GM21723 (cell line): ENCODE data around the gene SNX14.
"Not testable (repeated sequence)": the region's sequence is repeated elsewhere in the genome, so short reads cannot be mapped to it uniquely, and the experiment has no call there.

Experiments used
- ATAC-seq: cut with Tn5 transposase; IDR thresholded peaks from one replicate; pipeline ENCODE4 v1.9.1; 2021; ENCODE audit warnings: mild to moderate bottlenecking, moderate library complexity; ENCODE audit not compliant: unreplicated experiment

The SNX14 gene

DNA sequence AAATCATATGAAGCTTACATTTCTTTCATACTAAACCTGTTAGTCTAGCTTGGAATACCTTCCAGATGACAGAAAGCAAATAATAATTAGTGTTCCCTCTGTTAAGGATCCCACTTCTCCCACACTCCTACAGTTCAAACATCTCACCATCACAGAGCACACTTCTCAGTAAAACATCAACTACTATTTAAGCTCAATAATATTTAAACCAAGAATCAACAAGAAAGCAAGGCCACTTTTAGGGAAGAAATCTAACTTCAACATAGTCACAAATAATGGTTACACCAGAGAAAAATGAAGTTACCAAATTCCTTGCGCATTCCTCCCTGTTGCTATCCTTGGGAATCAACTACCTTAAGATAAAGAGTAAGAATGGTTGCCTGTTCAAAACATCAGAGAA is 1.6 kb downstream of the SNX14 start:
- no peak for ATAC-seq

DNA sequence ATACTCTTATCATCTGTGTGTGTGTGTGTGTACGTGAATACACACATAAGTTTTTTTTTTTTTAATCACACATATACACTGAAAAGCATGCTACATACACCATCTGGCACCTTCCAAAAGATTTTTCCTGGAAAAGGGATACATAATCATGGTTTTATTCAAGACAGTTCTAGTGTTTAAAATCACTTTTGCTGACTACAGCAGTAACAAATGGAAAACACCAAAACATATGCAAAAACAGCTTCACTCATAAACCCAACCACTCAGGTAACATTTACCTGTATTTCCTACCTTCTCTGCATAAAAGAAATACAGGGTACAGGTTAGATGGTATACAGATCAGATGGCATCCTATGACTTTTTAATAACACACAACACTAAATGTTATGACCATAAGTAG is 2.5 kb downstream of the SNX14 start:
- ATAC-seq, result no peak

DNA sequence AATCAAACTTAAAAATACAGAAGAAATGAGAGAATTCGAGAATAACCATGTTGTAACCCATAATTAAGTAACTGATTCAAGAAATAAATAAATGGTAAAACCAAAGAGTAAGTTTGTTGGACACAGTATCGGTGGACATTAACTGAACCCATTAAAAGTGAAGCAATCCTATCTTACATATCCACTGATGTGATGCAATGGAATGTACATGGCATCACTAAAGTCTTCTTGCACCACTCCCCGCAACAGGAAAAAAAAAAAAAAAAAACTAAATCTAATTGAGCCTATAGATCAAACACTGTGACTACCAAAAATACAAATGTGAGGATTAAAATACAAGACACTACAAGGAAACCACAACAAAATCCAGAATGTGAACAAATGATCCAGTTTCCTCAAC is 7.9 kb downstream of the SNX14 start:
- ATAC-seq, result no peak

DNA sequence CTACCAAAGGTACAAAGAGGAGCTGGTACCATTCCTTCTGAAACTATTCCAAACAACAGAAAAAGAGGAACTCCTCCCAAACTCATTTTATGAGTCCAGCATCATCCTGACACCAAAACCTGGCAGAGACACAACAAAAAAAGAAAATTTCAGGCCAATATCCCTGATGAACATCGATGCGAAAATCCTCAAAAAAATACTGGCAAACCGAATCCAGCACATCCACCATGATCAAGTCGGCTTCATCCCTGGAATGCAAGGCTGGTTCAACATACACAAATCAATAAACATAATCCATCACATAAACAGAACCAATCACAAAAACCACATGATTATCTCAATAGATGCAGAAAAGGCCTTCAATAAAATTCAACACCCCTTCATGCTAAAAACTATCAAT is 10.8 kb downstream of the SNX14 start:
- ATAC-seq, result not testable (repeated sequence)

DNA sequence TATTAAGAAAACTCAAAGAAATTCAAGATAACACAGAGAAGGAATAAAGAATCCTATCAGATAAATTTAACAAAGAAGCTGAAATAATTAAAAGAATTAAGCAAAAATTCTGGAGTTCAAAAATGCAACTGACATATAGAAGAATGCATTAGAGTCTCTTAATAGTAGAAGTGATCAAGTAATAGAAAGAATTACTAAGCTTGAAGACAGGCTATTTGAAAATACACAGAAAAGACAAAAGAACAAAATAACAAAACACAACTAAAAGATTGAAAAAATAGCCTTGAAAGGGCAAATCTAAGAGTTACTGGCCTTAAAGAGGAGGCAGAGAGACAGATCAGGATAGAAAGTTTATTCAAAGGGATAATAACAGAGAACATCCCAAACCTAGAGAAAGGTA is 12.1 kb downstream of the SNX14 start:
- no peak for ATAC-seq

DNA sequence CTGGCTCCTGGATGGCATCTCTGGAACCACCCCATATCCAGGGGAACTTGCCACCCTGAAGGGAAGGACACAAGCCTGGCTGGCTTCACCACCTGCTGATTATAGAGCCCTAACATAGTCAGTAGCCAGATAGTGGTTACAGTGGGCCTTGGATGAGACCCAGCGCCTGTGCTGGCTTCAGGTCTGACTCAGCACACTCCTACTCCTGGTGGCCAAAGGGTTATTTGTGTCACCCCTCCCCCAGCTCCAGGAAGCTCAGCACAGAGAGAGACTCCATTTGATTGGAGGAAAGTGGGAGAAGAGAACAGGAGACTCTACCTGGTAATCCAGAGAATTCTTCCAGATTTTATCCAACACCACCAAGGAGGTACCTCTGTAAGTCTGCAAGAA is 12.8 kb downstream of the SNX14 start:
- no peak for ATAC-seq

DNA sequence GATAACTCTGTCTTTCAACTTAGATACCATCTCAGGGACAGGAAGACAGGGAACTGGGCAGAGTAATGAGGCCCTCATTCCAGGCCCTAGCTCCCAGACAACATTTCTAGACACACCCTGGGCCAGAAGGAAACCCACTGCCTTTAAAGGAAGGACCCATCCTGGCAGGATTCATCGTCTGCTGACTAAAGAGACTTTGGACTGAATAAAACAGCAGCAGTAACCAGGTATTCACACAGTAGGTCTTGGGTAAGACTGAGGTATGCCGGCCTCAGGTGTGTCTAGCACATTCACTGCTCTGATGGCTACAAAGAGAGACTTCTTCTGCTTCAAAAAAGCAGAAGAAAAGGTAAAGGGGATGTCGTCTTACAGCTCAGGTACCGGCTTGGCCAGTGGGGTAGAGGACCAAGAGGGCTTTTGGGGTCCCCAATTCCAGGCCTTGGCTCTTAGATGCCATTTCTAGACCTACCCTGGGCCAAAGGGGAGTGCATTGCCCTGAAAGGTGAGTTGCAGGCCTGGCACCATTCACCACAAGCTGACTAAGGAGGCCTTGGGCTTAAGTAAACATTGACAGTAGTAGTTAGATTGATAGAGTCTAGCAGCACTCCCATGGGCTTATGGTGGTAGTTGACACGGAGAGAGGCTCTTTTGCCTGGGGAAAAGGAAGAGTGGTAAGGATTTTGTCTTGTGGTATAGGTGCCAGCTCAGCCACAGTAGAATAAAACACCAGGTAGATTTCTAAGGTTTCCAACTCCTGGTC is 13.4 kb downstream of the SNX14 start:
- no peak for ATAC-seq

DNA sequence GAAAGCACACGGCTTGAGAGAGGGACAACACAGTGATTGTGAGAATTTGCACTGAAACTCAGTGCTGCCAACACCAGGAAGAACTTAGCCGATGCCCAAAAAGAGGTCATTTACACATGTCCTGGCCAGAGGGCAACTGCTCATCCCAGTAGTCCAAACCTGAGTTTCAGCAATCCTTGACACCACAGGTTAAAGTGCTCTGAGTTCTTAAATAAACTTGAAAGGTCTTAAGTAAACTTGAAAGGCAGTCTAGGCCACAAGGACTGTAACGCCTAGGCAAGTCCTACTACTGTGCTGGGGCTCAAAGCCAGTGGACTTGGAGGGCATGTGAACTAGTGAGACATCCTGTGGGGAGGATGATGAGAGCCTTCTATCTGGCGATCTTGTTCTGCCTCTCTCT is 14.1 kb downstream of the SNX14 start:
- ATAC-seq, result no peak

DNA sequence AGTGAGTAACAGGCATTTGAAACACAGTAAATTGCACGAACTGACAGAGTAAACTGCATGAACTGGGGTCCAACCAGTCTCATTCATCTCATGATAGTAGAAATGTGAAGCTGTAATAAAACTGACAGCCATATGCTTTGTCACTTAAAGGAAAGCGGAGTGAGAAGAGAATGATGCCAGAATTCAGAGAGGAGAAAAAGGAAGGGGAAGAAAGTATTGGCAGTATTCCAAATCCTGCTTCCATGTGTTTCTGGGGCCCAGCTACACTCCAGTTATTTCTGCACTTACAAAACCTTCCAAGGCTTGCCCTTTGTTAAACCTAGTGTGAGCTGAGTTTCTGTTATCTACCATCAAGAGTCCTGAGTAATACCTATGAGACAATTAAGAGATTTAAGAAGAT is 17.2 kb downstream of the SNX14 start:
- no peak for ATAC-seq

DNA sequence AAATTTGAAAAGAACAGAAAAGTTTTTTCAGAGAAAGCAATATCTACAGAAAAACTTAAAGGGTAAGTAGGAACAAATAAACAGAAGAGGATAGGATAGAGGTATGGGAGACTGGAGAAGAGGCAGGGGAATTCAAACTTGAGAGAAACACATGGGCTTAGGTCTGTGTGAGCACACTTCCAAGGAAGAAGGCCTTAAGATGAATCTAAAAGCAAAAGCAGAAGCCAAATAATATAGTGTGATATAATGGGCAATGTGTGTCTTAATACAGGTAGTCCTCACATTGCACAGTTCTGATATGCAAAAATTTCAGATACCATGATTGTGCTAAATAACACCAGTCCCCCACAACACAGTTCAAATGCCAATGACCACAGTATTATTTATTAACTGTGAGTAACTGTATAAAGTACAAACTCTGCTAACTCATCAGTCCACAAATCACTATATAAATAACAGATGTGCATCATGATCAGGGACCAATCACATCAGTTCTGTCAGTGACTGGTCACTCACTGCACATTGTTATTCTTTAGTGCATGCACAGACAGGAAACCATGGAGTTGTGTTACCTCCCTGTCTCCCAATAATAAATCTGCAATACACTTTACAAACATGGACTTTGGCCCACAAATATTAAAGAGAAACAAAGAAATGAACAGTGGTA is 18.6 kb downstream of the SNX14 start:
- ATAC-seq, result no peak

DNA sequence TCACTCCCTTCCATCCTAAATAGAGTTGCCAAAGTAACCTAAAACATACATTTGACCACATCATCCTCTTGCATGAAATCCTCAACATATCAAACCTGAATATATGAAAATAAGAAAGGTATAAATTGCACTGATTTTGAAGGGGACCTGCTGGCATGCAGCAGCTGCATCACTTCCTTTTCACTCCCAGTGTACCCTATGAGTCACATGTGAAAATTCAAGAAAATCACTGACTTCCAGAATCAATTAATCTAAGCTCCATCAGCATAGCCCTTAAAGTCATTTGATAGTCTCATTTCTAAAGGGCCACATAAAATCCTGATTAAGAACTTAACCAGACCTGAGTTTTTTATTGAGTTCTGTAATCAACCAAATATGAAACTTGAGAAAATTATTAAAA is 24.3 kb downstream of the SNX14 start:
- ATAC-seq, result no peak

DNA sequence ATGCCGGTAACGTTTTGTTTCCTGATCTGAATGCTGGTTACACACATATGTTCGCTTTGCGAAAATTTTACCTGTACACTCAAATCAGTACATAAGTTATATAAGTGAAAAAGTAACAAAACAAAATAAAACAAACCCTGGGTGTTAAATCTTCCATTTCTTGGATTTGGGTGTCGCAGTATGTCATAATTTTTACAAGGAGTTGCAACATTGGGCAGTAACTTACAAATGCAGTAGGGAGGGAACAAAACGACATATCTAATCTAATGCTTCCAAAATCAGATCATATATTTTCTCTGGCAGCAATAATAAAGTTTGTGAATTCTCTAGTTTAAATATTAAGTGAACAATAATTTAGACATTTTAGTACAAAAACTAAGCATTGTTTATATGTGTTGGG is 25.2 kb downstream of the SNX14 start:
- no peak for ATAC-seq

DNA sequence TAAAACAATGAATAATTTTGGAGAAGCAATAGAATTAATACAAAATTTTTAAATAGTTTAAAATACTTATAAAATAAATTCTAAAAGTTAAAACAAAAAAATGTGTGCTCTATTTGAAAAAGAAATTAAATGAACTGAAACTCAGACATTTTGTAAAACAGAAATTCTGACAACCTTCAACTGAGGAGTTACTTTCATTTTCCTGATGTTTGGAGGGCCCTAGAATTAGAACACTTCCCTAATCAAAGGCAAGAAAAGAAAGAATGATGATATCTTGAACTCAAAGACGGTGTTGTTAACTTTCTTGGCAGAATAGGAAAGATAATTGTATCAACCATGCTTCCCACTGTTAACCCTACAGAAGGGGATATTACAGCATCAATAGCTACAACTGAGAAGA is 27.9 kb downstream of the SNX14 start:
- ATAC-seq, result no peak

DNA sequence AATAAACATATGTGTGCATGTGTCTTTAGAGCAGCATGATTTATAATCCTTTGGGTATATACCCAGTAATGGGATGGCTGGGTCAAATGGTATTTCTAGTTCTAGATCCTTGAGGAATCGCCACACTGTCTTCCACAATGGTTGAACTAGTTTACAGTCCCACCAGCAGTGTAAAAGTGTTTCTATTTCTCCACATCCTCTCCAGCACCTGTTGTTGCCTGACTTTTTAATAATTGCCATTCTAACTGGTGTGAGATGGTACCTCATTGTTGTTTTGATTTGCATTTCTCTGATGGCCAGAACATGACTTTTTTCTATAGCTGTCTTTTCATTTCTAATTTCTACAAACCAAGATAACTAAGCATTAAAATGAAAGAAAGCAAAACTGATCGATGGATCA is 29.4 kb downstream of the SNX14 start:
- not testable (repeated sequence) for ATAC-seq

DNA sequence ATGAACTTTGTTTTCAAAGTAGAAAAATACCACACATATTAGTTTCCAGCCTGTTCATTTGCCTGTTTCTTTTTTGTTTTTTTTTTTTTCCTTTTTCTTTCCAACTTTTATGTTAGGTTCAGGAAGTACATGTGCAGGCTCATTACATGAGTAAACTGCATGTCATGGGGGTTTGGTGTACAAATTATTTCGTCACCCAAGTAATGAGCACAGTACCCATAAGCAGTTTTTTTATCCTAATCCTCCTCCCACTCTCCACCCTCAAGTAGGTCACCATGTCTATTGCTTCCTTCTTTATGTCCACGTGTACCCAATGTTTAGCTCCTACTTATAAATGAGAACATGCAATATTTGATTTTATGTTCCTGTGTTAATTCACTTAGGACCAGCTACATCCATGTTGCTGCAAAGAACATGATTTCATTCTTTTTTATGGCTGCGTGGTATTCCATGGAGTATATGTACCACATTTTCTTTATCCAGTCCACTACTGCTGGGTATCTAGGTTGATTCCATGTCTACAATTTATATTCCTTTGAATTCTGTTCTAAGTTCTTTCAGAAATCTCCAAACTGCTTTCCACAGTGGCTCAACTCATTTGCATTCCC is 31.8 kb downstream of the SNX14 start:
- no peak for ATAC-seq

DNA sequence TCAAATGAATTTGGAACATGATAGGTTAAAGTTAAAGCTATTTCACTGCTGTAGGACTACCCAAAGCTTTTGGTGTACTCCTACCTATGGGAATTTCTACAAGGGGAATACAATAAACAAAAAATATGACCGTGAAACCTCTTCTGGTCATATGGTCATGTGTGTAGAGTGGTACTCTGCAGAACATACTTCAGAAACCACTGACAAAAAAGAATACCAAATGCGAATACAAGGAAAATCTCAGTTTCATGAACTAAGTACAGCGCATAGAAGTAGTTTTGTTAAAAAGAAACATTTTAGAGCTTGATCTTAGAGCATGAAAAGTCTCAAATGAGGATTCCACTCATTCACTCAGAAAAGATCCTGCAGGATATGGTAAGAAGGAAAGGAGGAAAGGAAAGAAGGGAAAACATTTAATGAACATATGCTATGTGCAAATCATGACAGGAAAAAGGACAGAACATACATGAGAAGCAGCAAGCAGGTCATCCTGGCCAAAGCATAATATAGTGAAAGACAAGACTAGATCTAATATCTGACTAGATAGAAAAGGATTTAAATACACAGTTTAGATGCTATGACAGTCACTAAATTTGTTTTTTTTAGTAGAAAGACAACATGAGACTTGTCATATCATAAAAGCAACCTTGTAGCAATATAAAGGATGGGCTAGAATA is 36.5 kb downstream of the SNX14 start:
- no peak for ATAC-seq

DNA sequence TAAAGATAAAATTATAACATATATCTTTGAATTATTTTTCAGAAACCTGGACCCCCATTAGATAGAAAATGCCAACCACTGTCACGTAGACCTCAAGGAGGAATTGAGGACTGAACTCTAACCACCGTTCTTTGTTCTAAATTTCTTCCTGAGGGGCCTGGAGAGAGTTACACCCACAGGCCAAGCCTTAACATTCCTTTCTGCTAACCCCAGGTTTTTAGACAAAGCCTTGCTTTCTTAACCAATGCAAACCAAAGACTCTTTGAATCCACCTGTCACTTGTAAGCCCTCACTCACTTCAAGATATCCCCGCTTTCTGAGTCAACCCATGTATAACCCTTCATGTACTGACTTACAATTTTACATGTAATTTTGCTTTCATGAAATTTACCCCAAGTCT is 41.0 kb downstream of the SNX14 start:
- ATAC-seq, result no peak

DNA sequence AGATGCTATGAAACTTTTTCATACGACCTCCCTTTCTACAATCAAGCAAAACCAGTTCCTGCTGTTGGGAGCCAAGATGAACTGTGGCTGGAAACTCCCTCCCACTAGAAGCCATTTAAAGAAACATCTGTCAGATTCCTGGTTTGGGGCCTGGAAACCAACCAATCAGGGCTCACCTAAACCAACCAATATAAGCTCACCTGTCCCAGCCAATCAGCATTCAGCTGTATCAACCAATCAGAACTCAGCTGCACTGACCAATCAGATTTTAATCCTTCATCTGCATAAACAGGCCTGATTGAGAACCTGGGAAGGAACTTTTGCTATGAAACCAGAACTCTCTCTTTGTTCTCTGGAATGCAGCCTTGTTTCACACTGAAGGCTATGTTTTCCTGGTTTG is 42.4 kb downstream of the SNX14 start:
- ATAC-seq, result no peak

DNA sequence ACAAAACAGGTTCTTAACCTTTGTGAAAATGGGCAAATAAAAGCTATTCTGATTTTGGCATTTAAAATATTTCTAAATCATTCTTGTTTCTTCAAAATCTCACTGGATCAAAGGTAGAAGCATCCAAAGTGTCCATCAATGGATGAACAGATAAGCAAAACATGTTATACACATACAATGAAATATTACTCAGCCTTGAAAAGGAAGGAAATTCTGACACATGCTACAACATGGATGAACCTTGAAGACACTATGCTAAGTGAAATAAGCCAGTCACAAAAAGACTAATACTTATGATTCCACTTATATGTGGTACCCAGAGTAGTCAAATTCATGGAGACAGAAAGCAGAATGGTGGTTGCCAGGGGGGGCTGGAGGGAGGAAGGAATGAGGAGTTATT is 45.9 kb downstream of the SNX14 start:
- no peak for ATAC-seq

DNA sequence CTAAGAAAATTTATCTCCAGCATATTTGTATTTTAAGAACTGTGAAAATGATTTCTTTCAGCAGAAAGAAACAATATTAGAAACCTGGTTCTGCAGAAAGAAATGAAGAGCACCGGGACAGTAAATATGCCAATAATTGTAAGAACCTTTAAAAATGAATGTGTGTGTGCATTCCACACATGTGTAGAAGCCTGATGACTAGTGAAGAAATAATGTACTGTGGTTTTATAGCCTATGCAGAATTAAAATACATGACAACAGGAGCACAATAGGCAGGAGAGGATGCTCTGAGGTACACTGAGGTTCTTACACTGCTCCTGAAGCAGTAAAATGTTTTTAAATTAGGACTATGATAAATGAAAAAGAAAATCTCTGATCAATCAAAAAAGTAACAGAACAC is 48.9 kb downstream of the SNX14 start:
- ATAC-seq, result no peak

DNA sequence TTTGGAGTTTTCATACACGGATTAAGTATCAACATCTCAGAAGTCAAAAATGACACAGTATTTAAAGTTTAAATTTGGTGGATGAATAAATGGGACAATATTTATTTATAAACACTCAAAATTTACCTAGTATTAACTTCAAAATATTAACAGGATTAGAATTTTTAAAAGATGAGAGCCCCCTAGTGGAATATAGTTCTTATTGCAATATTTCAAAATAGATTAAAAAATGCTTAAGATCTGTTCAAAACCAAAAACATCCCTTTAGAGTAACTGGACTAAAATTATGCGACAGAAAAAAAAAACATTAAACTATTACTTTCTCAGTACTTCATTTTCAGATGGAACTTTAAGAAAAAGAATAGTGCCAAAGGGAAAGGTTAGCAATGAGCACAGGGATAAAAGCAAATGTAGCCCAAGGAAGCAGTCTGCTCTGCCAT is 56.6 kb downstream of the SNX14 start:
- ATAC-seq, result no peak

DNA sequence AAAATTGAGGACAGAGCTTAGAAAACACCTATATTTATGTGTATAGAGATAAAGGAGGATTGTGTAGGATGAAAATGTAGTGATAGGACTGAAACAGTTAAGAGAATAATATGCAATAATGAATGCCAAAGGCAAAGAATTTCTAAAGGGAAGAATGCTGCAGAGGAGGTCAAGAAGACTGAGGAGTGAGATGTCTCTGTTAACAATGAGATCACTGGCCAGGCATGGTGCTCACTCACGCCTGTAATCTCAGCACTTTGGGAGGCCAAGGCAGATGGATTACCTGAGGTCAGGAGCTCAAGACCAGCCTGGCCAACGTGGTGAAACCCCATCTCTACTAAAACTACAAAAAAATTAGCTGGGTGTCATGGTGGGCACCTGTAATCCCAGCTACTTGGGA is 69.4 kb downstream of the SNX14 start:
- not testable (repeated sequence) for ATAC-seq
